Thyroid gland (tissue), 4 donors: ENCODE results near the gene ADAM12. TPM values are rescaled to one million over a fixed set of nuclear protein-coding genes. Genes with fewer than 3 reads are reported as not detected.

ENCODE experiments used
- DNase-seq, 2 donors: peaks; one replicate each; pipeline ENCODE4 v3.0.0-alpha.2; 2019
- H3K27ac ChIP-seq, 3 donors: fragments of 200-600 bp; sonication (generic); 1 replicate in 2 of 3; 2 replicates in 1 of 3; pipeline ENCODE4 v1.5.1; 2016 to 2019; ENCODE audit warnings: mild to moderate bottlenecking in 1 of 3, moderate library complexity in 1 of 3
- H3K27me3 ChIP-seq: fragments of 200-600 bp; sonication (generic); one replicate; pipeline ENCODE4 v1.5.1; 2019
- H3K36me3 ChIP-seq, 2 donors: fragments of 200-600 bp; sonication (generic); one replicate each; pipeline ENCODE4 v1.5.1; 2016 to 2019
- H3K4me1 ChIP-seq, 2 donors: fragments of 200-600 bp; sonication (generic); one replicate each; pipeline ENCODE4 v1.5.1; 2017 to 2019
- H3K4me3 ChIP-seq, 3 donors: fragments of 200-600 bp; sonication (generic); replicated peaks in 1 of 3; 1 replicate in 2 of 3; 2 replicates in 1 of 3; pipeline ENCODE4 v1.5.1; 2016; ENCODE audit warnings: mild to moderate bottlenecking in 1 of 3
- H3K9me3 ChIP-seq: fragments of 200-600 bp; sonication (generic); one replicate; pipeline ENCODE4 v1.5.1; 2017
- POLR2A ChIP-seq, 2 donors: fragments of 450-650 bp; IDR thresholded peaks; one replicate each; pipeline ENCODE4 v1.6.1; 2017; ENCODE audit warnings: antibody characterized with exemption in 2 of 2, mild to moderate bottlenecking in 2 of 2, moderate library complexity in 1 of 2
- WGBS, 2 donors: methylation state at CpG; one replicate each; pipeline ENCODE4 v1.1.5; 2017; 5-methylcytosine and 5-hydroxymethylcytosine counted together
- intact Hi-C: fragments of 100-400 bp; cut with DNase I; formaldehyde crosslinking; loops from one replicate; pipeline ENCODE4 v1.15.1; 2023
- total RNA-seq, 4 donors: library from RNA; depleted of rRNA; stranded (reverse); fragments of >200 nt; gene quantifications; one replicate each; pipeline ENCODE4 v1.2.3, GENCODE V29; 2016
- TF ChIP-seq, protein P1 (sequence below), 6 experiments: fragments of 200-600 bp in 3 of 6; fragments of 450-650 bp in 3 of 6; sonication (generic) in 3 of 6; IDR thresholded peaks; one replicate each; pipeline ENCODE4 v1.5.1; 2016 to 2019; ENCODE audit warnings: antibody characterized with exemption in 6 of 6, mild to moderate bottlenecking in 2 of 6, inconsistent platforms in 1 of 6, moderate library complexity in 1 of 6

Gene ADAM12
- total RNA-seq, 4 donors from 2014 or later = 0.20 to 0.94 (median 0.63) TPM

DNA sequence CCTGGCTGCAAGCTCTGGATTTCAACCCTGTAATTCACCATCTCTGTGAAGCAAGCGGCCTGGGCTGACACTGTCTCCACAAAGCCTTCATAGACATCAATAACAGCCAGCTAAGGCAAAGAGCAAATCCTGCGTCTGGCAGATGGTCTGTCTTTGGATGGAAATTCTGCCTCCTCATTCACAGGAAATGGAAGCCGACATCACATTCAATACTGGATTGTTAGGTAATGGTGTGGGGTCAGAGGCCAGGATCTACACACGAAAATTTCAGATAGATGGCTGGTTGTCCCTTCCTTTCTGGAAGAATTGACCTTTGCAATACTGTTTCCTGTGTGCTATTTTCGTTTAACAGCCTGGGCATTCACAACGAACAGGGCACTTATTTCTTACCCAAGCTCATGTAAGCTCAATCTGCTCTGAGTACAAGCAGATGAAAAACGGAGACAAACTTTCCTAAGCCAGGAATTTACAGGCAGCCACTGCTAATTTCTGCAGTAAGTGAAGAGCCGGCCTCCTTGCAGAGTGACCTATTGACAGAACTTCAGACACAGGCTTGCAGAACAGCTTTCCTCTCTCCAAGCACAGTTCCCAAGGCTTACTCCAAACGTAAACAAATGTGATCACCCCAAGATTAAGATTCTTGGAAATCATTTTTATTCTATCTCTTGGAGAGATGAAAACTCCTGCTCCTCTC lies 3.1 kb upstream of the ADAM12 start:
- Histone ChIP-seq H3K4me3 (no peak overlapping the region), H3K9me3 (no peaks in the 10 kb centered on the region), H3K27ac (no peak overlapping the region), H3K27me3 (no peaks in the 10 kb centered on the region), H3K4me1 (peaks cover 6 to 16% of the 10 kb centered on the region in 2 donors), H3K36me3 (no peaks in the 10 kb centered on the region)
- 50 to 54% methylated on average over 9 of the region's 9 CpGs for WGBS, 2 donors
- no peak for DNase-seq
- intact Hi-C loops = no loop called here
- TF ChIP-seq POLR2A (IDR thresholded peaks at IDR 0.05) = no peak
- TF ChIP-seq, protein P1, sequence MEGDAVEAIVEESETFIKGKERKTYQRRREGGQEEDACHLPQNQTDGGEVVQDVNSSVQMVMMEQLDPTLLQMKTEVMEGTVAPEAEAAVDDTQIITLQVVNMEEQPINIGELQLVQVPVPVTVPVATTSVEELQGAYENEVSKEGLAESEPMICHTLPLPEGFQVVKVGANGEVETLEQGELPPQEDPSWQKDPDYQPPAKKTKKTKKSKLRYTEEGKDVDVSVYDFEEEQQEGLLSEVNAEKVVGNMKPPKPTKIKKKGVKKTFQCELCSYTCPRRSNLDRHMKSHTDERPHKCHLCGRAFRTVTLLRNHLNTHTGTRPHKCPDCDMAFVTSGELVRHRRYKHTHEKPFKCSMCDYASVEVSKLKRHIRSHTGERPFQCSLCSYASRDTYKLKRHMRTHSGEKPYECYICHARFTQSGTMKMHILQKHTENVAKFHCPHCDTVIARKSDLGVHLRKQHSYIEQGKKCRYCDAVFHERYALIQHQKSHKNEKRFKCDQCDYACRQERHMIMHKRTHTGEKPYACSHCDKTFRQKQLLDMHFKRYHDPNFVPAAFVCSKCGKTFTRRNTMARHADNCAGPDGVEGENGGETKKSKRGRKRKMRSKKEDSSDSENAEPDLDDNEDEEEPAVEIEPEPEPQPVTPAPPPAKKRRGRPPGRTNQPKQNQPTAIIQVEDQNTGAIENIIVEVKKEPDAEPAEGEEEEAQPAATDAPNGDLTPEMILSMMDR (IDR thresholded peaks at IDR 0.05) = no peak

- DNase-seq = no peak
- no peaks in the 10 kb centered on the region for H3K36me3 ChIP-seq
- H3K27ac ChIP-seq = no peak overlapping the region
- H3K27me3 ChIP-seq = no peaks in the 10 kb centered on the region
- WGBS, 2 donors = 96 to 97% methylated on average over 4 of the region's 4 CpGs
- intact Hi-C loops = no loop called here
- no peaks in the 10 kb centered on the region for H3K9me3 ChIP-seq
- H3K4me3 ChIP-seq = no peak overlapping the region
- peaks cover 6 to 16% of the 10 kb centered on the region in 2 donors for H3K4me1 ChIP-seq
- no peak for TF ChIP-seq POLR2A (IDR thresholded peaks at IDR 0.05)
- TF ChIP-seq, protein P1 (IDR thresholded peaks at IDR 0.05) = no peak
Measured at GRCh38 chr10:126390324-126390723, 2.0 kb upstream of the ADAM12 start.

DNA sequence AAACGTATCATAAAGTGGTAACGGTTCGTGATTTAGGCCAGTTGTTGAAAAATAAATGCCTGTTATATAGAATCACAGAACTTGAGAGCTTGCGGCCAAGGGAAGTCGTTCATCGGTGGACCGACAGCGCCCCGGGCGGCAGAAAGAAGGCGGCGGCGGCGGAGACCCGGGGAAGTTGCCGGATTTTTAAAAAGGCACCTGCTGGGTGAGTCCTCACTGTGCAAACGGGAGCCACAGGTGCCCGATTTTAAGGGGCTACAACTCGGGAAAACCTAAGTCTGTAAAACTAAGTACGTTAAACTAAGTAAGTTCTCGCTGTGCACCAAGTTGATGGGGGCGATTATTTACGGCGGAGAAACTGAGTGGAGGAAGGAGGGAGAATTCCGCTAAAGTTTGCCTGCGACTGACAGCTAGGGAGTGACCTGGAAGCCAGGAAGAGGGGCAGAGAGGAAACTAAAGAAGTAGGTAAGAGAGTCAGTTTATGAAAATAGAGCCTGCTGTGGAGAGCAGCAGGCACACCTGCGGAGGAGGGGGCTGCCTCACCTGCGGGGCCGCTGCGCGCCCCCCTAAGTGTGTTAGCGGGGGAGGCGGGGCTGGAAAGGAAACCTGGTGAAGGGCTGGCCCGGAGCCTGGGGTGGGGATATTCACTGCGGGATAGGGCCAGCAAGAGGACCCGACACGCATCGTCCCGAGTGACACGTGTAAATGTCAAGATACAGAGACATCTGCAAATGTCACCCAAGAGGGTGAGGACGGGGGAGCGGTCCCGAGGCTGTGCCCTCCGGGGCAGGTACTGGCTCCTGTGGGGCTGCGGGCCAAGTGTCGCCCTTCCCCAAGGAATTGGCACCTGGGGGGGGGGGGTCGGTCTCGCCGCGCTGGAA lies 996 bp downstream of the ADAM12 start:
- DNase-seq = peak; percentile 65 to 76

DNA sequence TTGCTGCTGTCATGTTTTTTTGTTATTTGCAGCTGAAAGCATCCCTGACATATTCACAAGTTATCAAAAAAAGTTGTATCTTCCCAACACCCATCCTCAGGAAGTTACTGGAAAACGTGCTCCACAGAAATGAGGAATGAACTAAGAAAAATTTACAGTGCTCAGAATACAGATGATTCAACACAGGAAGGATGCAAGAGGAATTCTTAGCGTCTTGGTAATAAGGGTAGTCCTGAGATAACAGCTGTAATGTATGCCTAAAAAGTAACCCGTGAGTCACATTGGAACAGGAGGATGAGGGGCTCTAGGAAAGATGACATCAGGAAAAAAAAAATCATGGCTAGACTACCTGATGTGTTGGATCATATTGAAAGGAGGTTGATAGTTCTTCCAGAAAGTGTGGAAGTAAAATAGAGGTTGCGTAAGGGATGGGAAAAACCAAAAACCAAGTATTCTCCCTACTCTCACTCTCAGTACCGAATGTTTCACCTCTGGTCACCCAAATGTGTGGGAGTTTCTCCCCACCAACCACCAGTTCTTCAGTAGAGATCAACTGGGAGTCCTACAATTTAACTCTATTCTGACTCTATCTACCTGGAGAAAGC lies 3.9 kb downstream of the ADAM12 start:
- Histone ChIP-seq H3K27me3 (no peaks in the 10 kb centered on the region), H3K4me3 (no peak overlapping the region), H3K27ac (no peak overlapping the region), H3K9me3 (no peaks in the 10 kb centered on the region), H3K36me3 (no peaks in the 10 kb centered on the region), H3K4me1 (peaks cover 6 to 16% of the 10 kb centered on the region in 2 donors)
- DNase-seq = no peak
- TF ChIP-seq, protein P1 (IDR thresholded peaks at IDR 0.05) = no peak
- TF ChIP-seq POLR2A (IDR thresholded peaks at IDR 0.05) = no peak
- 85 to 86% methylated on average over 5 of the region's 5 CpGs for whole genome bisulfite sequencing, 2 donors
- intact Hi-C loops = no loop called here

More for the DNA sequence above, 996 bp downstream of the ADAM12 start:
- TF ChIP-seq POLR2A (IDR thresholded peaks at IDR 0.05) = no peak
- TF ChIP-seq, protein P1 (IDR thresholded peaks at IDR 0.05) = peak; percentile 39 to 87 (median 66)
- Histone ChIP-seq H3K27me3 (no peaks in the 10 kb centered on the region), H3K9me3 (no peaks in the 10 kb centered on the region), H3K36me3 (no peaks in the 10 kb centered on the region), H3K4me1 (peaks cover 6 to 16% of the 10 kb centered on the region in 2 donors), H3K4me3 (peak overlapping the region in 1 of 3 donors; percentile 40), H3K27ac (no peak overlapping the region)
- intact Hi-C loops = loop anchor here (5.0 kb wide), 1 partner anchor 405 kb away; no protein-coding TSS in a partner anchor
- WGBS, 2 donors = 1 to 2% methylated on average over 38 to 40 of the region's 50 CpGs
